ENCODE measurements around the gene TBX5. TPM values are rescaled to one million over a fixed set of nuclear protein-coding genes. Genes with fewer than 3 reads are reported as not detected.

TBX5 gene
- total RNA-seq, 1 experiment from 2014 or later: not detected

DNA sequence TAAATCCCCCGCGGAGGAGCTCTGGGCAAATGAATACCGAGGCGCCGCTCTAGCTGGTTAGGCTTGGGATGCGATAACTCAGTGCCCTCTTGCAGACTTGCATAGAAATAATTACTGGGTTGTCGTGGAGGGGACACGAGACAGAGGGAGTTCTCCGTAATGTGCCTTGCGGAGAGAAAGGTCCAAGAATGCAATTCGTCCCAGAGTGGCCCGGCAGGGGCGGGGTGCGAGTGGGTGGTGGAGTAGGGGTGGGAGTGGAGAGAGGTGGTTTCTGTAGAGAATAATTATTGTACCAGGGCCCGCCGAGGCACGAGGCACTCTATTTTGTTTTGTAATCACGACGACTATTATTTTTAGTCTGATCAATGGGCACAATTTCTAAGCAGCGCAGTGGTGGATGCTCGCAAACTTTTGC, 2.5 kb upstream of the TBX5 start:
- in situ Hi-C loops (cut with HindIII; ENCODE audit: low sequenced_read_pairs): no loop called here

GRCh38 chr12:114407842-114408411, 2.0 kb upstream of the TBX5 start:
- DNase-seq (ENCODE audit: low spot score): no peak
- in situ Hi-C loops (cut with HindIII; ENCODE audit: low sequenced_read_pairs): no loop called here

More for the DNA sequence above, 2.5 kb upstream of the TBX5 start:
- DNase-seq (ENCODE audit: low spot score): no peak

- in situ Hi-C loops (cut with HindIII; ENCODE audit: low sequenced_read_pairs): no loop called here
- DNase-seq (ENCODE audit: low spot score): no peak
Measured at GRCh38 chr12:114406984-114407841, 1.3 kb upstream of the TBX5 start.

- in situ Hi-C loops (cut with HindIII; ENCODE audit: low sequenced_read_pairs): no loop called here
- no peak for DNase-seq (ENCODE audit: low spot score)
Measured at GRCh38 chr12:114406316-114406983, 506 bp upstream of the TBX5 start.

- in situ Hi-C loops (cut with HindIII; ENCODE audit: low sequenced_read_pairs): no loop called here
- DNase-seq (ENCODE audit: low spot score): no peak
Measured at GRCh38 chr12:114404926-114405518, 922 bp downstream of the TBX5 start.

GRCh38 chr12:114404083-114404925, 1.6 kb downstream of the TBX5 start:
- DNase-seq (ENCODE audit: low spot score): no peak
- in situ Hi-C loops (cut with HindIII; ENCODE audit: low sequenced_read_pairs): no loop called here

DNA sequence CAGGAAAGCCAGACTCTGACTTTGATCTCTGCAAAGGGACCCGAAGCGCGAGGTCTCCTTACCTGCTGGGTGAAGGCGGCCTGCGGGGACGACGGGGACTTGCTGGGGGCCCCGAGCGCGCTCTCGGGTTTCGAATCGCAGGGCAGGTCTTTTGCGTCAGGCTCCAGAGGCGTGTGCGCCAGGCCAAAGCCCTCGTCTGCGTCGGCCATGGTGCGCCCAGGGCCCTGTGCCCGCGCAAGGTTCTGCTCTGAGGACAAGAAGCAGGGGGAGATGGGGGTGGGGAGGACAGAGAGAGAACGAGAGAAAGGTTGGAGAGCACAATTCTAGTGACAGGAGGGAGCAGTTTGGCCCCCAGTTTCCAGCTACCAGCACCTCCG, 2.3 kb downstream of the TBX5 start:
- no peak for DNase-seq (ENCODE audit: low spot score)

DNA sequence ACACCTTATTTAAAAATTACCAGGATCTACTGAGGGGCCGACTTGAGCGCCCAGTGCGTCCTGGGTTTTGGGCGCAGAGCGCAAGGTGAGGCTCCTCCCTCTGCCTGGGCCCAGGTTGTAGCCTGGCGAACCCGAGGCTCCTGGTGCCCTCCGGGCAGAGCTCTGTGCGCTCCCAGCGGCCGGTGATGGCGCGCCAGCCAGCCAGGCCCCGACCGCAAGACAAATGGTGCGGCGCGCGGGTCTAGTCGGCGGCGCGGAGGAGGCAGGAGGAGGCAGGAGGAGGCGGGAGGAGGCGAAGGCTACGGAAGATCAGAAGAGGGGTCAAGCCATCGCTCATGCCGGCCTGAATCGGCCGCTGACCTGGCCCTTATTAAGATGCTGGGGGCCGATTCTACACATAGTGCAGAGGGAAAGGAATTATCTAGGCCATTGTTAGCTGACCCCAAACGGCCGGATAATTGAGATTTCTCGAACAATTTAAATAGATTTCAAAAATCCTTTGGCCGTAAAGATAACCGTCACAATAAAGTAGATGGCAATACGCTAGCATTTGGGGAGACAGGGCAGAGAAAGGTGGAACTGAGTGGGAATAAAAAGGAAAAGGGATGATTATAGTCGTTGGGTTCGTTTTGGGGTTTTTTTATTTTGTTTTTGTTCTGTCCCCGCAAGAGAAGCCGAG, 2.8 kb downstream of the TBX5 start:
- in situ Hi-C loops (cut with HindIII; ENCODE audit: low sequenced_read_pairs): no loop called here
- no peak for DNase-seq (ENCODE audit: low spot score)

More for the DNA sequence above, 2.3 kb downstream of the TBX5 start:
- in situ Hi-C loops (cut with HindIII; ENCODE audit: low sequenced_read_pairs): no loop called here

GRCh38 chr12:114402084-114402717, 3.7 kb downstream of the TBX5 start:
- no peak for DNase-seq (ENCODE audit: low spot score)
- in situ Hi-C loops (cut with HindIII; ENCODE audit: low sequenced_read_pairs): no loop called here

DNA sequence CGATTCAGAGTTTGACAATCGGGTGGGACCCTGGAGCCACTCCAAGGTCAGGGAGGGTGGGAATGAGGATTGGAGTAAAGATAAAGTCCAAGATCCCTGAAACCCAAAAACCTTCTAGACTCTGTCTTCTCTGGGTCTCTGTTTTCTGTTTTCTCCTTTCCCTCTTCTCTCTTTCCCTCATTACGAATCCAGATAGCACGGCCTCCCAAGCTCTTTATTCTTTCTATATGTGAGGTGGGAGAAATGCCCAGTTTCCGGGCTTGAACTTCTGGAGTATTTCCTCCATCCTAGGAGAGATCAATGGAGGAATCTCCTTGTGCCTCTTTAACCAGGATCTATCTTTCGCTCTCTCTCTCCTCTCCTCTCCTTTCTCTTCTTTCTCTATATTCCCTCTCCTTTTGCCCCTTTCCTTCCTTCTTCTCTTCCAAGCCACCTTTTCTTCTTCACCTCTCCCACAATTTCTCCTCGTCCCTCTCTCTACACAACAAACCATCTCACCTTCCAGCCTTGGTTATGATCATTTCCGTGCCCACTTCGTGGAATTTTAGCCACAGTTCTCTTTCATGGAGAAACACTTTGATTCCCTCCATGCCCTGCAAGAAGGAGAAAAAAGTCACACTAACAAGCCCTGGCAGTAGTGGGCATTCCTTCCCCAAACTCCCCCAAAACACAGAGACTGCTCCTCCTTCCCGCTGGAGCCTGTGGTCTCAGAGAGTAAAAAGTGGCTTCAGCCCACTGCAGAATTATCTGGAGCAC, 4.4 kb downstream of the TBX5 start:
- DNase-seq (ENCODE audit: low spot score): no peak
- in situ Hi-C loops (cut with HindIII; ENCODE audit: low sequenced_read_pairs): no loop called here

DNA sequence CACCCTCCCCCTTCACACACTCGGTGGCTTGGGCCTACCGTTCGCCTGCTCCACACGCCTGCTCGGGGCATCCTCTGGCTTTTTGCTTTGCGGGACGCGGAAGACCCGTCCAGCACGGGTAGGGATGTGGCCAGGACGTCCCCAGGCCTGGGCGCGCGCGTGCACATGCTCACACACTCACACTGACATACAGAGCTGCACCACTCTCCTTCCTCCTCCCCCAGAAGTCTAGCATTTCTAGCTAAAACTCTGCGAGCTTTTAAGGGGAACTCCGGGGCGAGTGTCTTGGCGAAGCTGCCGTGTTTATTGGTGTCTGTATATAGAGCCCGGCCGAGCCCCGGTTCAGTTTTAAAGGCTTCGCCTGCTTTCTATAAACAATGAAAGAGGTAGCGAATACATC, 5.0 kb downstream of the TBX5 start:
- DNase-seq (ENCODE audit: low spot score): no peak
- in situ Hi-C loops (cut with HindIII; ENCODE audit: low sequenced_read_pairs): no loop called here

DNA sequence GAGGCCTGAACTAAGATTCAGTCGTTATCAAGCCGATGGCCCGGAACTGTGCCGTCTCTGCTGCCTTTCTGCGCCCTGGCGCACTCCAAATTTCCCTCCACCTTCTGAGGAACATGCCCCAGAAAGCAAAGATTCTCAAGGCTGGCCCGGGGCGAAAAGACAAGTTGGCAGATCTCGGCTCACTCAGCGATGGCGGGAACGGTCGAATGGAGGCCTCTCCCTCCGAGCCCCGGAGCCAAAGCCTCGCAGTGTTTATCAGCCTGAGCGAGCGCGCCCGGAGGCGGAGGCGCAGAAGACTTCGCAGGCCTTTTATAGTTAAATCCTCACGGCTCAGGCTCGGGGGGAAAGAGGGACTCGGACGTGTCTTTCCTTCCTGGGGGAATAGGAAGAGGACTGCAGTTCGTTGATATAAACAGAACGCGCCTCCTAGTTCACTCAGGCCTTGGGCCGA, 5.6 kb downstream of the TBX5 start:
- DNase-seq (ENCODE audit: low spot score): no peak
- in situ Hi-C loops (cut with HindIII; ENCODE audit: low sequenced_read_pairs): no loop called here

DNA sequence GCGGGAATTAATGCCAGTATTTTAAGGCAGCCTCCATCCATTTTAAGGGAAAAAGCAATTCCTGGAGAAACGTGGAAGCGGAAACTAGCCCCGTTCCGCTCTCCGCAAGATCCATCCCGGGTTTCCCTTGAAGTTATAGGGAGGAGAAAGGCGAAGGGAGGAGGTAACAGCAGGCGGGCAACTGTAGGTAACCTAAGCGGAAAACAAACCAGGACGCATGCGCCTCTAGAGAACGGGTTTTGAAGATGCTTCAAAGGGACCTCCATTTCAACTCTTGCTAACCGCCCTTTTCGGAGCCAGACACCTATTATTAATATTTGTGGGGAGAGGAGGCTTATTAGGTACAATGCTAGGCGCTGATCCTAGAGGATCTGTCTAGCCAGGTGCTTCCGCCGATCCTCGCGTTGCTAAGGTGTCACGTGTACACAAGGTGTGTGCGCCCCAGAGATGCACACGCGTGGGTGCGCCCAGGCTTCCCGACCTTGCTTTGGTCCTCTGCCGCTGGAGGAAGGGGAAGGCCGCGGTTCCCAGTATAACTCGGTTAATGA, 6.2 kb downstream of the TBX5 start:
- DNase-seq (ENCODE audit: low spot score): no peak

DNA sequence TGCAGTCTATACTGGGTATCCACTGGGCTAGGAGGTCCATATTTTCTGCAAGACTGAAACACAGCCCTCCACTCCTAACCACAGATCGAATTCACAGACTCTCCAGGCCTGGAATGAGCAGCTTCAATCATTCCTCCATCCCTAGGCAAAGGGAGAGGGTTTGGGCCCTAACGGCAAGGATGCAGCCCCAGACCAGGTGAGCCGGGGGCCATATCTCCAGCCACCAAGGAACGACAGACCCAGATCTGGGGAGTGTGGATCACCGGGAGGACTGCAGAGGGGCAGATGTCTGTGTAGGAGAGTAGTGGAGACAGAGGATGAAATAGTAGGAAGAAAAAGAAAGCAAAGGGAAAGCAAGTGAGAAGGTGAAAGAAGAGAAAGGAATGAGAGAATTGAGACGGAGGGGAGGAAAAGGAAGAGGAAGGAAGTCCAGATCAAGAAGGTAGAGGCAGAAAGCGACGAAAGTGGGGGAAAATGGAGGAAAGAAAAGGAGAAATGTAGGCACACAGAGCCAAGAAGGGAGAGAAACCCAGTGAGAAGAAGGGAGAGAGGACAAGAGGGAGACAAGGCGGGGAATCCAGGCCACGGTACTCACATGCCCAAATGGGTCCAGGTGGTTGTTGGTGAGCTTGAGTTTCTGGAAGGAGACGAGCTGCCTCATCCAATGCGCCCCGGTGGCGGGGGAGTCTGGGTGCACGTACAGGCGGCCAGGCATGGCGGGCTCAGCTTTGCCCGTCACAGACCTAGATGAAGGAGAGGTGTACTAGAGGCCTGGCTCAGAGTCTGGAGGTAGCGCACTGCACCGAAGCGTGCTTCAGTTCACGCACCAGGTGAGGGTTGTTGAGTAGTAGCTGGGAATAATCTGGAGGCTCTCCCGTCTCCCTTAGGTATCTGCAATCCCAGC, 7.7 kb downstream of the TBX5 start:
- in situ Hi-C loops (cut with HindIII; ENCODE audit: low sequenced_read_pairs): no loop called here
- no peak for DNase-seq (ENCODE audit: low spot score)

More for the DNA sequence above, 6.2 kb downstream of the TBX5 start:
- in situ Hi-C loops (cut with HindIII; ENCODE audit: low sequenced_read_pairs): no loop called here

DNA sequence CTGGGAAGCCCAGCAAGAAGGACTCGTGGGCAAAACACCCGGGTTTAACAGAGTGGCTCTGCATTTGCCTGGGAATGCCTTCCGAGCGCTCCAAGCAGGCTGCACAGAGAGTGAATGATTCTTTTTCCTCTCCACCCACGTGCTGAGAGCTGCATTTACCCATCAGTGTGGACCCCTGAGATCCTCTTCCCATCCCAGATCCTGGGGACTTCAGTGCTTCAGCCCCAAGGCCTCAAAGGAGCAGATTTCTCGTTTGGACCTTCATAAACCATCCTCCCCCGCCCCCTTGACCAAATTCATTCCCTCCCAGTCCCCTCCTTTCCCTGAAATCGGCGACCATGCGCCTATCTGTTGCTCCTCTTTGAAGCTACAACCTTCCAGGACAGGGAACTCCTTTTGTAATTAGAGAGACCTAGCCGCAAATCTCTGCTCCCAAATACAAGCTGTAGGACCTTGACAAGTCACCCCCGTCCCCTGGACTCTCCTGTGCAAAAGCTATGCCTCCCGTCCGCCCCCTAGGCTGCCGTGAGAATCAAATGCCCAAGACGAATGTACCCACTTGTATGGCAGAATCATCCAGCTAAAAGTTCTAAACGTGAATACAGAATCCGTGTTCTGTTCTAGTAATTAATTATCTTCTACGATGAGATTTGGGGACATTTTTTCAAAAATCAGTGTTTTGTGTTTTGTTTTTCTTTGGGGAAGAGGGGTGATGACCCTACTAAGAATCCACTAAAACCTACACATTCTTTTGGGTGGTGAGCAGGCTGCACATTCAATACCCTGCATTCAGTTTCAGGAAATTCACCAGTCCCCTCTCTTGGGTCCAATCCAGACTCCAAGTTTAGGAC, 8.8 kb downstream of the TBX5 start:
- DNase-seq (ENCODE audit: low spot score): no peak
- in situ Hi-C loops (cut with HindIII; ENCODE audit: low sequenced_read_pairs): no loop called here

All from G401 (cell line).